Right cardiac atrium (tissue), 5 donors: Measurements from ENCODE around the gene ANKRD42. TPM values are rescaled to one million over a fixed set of nuclear protein-coding genes. Genes with fewer than 3 reads are reported as not detected.
A peak's percentile ranks its signal among the peaks of the same experiment; 100 is the strongest.

Experiments
- ATAC-seq, 2 donors: fragments of 200-7000 bp; cut with Tn5 transposase; one replicate each; pipeline versions ENCODE4 v1.8.0 to v1.9.1; 2020; ENCODE audit warnings: moderate library complexity in 2 of 2, mild to moderate bottlenecking in 1 of 2
- DNase-seq, 3 donors: peaks; one replicate each; pipeline ENCODE4 v3.0.0-alpha.2; 2020
- H3K27ac ChIP-seq: one replicate; pipeline ENCODE4 v1.5.1; 2013; ENCODE audit warnings: mild to moderate bottlenecking, low read length, control low read depth, moderate library complexity
- H3K27me3 ChIP-seq: one replicate; pipeline ENCODE4 v1.6.1; 2013; ENCODE audit not compliant: control insufficient read depth, insufficient read depth
- H3K4me1 ChIP-seq: one replicate; pipeline ENCODE4 v1.6.1; 2013; ENCODE audit warnings: low read length; ENCODE audit not compliant: control insufficient read depth, insufficient read depth
- H3K4me3 ChIP-seq: one replicate; pipeline ENCODE4 v1.5.1; 2013; ENCODE audit warnings: low read length, control low read depth
- H3K9me3 ChIP-seq: one replicate; pipeline ENCODE4 v1.6.1; 2013; ENCODE audit warnings: low read length; ENCODE audit not compliant: control insufficient read depth
- WGBS: extraction: QIAGEN DNeasy Blood & Tissue Kit; methylation state at CpG from one replicate; pipeline ENCODE4 v1.1.7; 2013; 5-methylcytosine and 5-hydroxymethylcytosine counted together
- intact Hi-C, 4 donors: fragments of 100-400 bp; cut with DNase I; formaldehyde crosslinking; loops; one replicate each; pipeline versions ENCODE4 v1.11.0 to v1.14.0; 2022 to 2023
- polyA plus RNA-seq: library from polyadenylated mRNA; stranded (reverse); fragments of 200-250 nt; gene quantifications from one replicate; pipeline ENCODE4 v1.2.3, GENCODE V29; 2013
- total RNA-seq, 4 donors: library from RNA; stranded (reverse); fragmentation: NEBNext Ultra II Directional; extraction: Animal tissue kit (Norgen Biotek cat#: 25700); gene quantifications; one replicate each; pipeline ENCODE4 v1.2.1, GENCODE V29; 2021
- donor health status: healthy with polysubstance abuse.
- donor health status: DM: no; HTN: yes; CAD: no.
- donor health status: DM: no; HTN: no; CAD: no.
- donor health status: DM: no; HTN: yes; CAD: no; lungs with severe emphysema.
- donor health status: DM: yes; HTN: yes; CAD: no.

Gene ANKRD42
- total and polyA plus RNA-seq, 5 donors: 4.7 to 9.7 (median 8.2) TPM

GRCh38 chr11:83172551-83172950 lies 21.0 kb upstream of the ANKRD42 start:
- Histone ChIP-seq H3K27ac (no peak overlapping the region), H3K4me1 (peaks cover 9% of the 10 kb centered on the region)
- 89% methylated on average over 4 of the region's 4 CpGs for WGBS

DNA sequence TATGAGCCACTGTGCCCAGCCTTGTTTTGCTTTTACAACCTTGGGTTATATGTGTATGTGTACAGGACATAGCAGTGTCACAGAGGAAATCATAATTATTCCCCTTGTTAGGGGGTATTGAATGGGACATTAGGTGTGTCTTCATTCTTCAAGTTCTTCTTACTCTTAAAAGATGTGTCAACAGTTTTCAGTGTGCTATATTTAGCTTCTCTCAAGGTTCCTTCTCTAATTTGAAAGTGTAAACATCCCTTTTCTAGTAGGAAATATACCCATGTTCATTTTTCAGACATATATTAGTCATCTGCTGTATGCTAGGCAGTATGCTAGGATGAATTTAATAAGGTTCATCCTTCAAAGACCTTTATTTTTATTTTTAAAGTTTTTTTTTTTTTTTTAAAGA lies 19.5 kb upstream of the ANKRD42 start:
- Histone ChIP-seq H3K4me1 (peaks cover 9% of the 10 kb centered on the region), H3K27me3 (no peaks in the 10 kb centered on the region), H3K27ac (peak overlapping the region; percentile 37), H3K4me3 (no peak overlapping the region), H3K9me3 (no peaks in the 10 kb centered on the region)
- intact Hi-C loops: no loop called here
- no peak for ATAC-seq
- DNase-seq: no peak

More at GRCh38 chr11:83172551-83172950, 21.0 kb upstream of the ANKRD42 start:
- DNase-seq (no peak), ATAC-seq (no peak)
- Histone ChIP-seq H3K4me3 (no peak overlapping the region), H3K27me3 (no peaks in the 10 kb centered on the region), H3K9me3 (no peaks in the 10 kb centered on the region)
- intact Hi-C loops: no loop called here

GRCh38 chr11:83175815-83176214 lies 17.7 kb upstream of the ANKRD42 start:
- ATAC-seq (peak in 1 of 2 donors; percentile 64), DNase-seq (no peak)
- Histone ChIP-seq H3K4me3 (no peak overlapping the region), H3K27me3 (no peaks in the 10 kb centered on the region), H3K4me1 (peaks cover 2% of the 10 kb centered on the region), H3K27ac (no peak overlapping the region), H3K9me3 (no peaks in the 10 kb centered on the region)
- intact Hi-C loops: no loop called here
- WGBS: 80% methylated on average over 1 of the region's 1 CpG

- intact Hi-C loops: no loop called here
- no peak for DNase-seq
- H3K4me3 ChIP-seq: no peak overlapping the region
- WGBS: 67% methylated on average over 2 of the region's 2 CpGs
- H3K27ac ChIP-seq: no peak overlapping the region
- no peaks in the 10 kb centered on the region for H3K9me3 ChIP-seq
- no peaks in the 10 kb centered on the region for H3K4me1 ChIP-seq
- no peak for ATAC-seq
- H3K27me3 ChIP-seq: no peaks in the 10 kb centered on the region
Observed at GRCh38 chr11:83181815-83182214, 11.7 kb upstream of the ANKRD42 start.

- DNase-seq: no peak
- Histone ChIP-seq H3K27ac (no peak overlapping the region), H3K9me3 (no peaks in the 10 kb centered on the region), H3K4me3 (no peak overlapping the region), H3K27me3 (no peaks in the 10 kb centered on the region), H3K4me1 (no peaks in the 10 kb centered on the region)
- 96% methylated on average over 1 of the region's 1 CpG for WGBS
- intact Hi-C loops: no loop called here
- no peak for ATAC-seq
Observed at GRCh38 chr11:83185767-83186166, 7.7 kb upstream of the ANKRD42 start.

DNA sequence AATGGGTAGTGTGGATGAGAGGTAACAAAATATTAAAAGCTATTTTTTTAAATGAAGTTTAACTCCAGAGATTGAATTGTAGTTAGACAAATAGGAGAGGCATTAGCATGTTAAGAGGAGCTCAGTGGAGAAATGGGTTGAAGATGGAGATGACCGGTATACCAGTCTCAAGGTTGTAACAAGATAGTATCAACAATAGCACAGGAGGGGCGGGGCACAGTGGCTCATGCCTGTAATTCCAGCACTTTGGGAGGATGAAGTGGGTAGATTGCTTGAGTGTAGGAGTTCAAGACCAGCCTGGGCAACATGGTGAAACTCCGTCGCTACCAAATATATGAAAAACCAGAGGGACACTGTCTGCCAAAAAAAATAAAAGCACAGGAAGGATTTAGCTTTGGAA lies 6.0 kb upstream of the ANKRD42 start:
- DNase-seq: no peak
- Histone ChIP-seq H3K4me3 (no peak overlapping the region), H3K27me3 (no peaks in the 10 kb centered on the region), H3K27ac (no peak overlapping the region), H3K4me1 (no peaks in the 10 kb centered on the region), H3K9me3 (no peaks in the 10 kb centered on the region)
- ATAC-seq: peak in 1 of 2 donors; percentile 31
- intact Hi-C loops: no loop called here
- 89% methylated on average over 4 of the region's 4 CpGs for WGBS

DNA sequence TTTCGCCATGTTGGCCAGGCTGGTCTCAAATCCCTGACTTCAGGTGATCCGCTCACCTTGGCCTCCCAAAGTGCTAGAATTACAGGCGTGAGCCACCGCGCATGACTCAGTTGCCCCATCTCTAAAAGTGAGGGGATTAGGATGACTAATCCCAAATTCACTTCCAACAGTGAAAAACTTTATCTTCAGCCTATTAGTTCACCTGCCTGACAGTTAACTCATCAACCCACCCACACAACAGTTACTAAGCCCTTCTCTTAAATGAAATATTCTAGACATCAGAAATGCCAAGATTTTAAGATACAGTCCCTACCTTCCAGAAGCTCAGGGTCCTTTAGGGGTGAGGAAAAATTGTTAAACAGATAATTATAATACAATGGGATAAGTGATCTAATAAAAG lies 2.0 kb upstream of the ANKRD42 start:
- DNase-seq: no peak
- WGBS: 98% methylated on average over 5 of the region's 5 CpGs
- no peaks in the 10 kb centered on the region for H3K4me1 ChIP-seq
- no peak for ATAC-seq
- no peaks in the 10 kb centered on the region for H3K27me3 ChIP-seq
- no peak overlapping the region for H3K27ac ChIP-seq
- intact Hi-C loops: loop anchor here in 2 of 4 donors (10.0 kb wide), 1 partner anchor 287 kb away; the partner anchor contains the start of genes DDIAS (in 2 of the 2) and PRCP (in 2 of the 2)
- no peaks in the 10 kb centered on the region for H3K9me3 ChIP-seq
- no peak overlapping the region for H3K4me3 ChIP-seq

GRCh38 chr11:83191986-83192385 lies 1.5 kb upstream of the ANKRD42 start:
- no peaks in the 10 kb centered on the region for H3K9me3 ChIP-seq
- H3K27me3 ChIP-seq: no peaks in the 10 kb centered on the region
- no peak for ATAC-seq
- no peaks in the 10 kb centered on the region for H3K4me1 ChIP-seq
- 75% methylated on average over 11 of the region's 11 CpGs for WGBS
- intact Hi-C loops: loop anchor here in 2 of 4 donors (10.0 kb wide), 1 partner anchor 287 kb away; the partner anchor contains the start of genes DDIAS (in 2 of the 2) and PRCP (in 2 of the 2)
- peak overlapping the region; percentile 91 for H3K4me3 ChIP-seq
- no peak for DNase-seq
- no peak overlapping the region for H3K27ac ChIP-seq

GRCh38 chr11:83192606-83193245 lies 786 bp upstream of the ANKRD42 start:
- Histone ChIP-seq H3K9me3 (no peaks in the 10 kb centered on the region), H3K27ac (peak overlapping the region; percentile 50), H3K4me3 (peak overlapping the region; percentile 91), H3K27me3 (no peaks in the 10 kb centered on the region), H3K4me1 (no peaks in the 10 kb centered on the region)
- DNase-seq (no peak), ATAC-seq (no peak)
- WGBS: 15% methylated on average over 8 of the region's 8 CpGs
- intact Hi-C loops: loop anchor here in 2 of 4 donors (10.0 kb wide), 1 partner anchor 288 kb away; the partner anchor contains the start of genes DDIAS (in 2 of the 2) and PRCP (in 2 of the 2)

GRCh38 chr11:83194281-83195142 lies 1.0 kb downstream of the ANKRD42 start:
- no peaks in the 10 kb centered on the region for H3K4me1 ChIP-seq
- peak overlapping the region; percentile 91 for H3K4me3 ChIP-seq
- no peaks in the 10 kb centered on the region for H3K9me3 ChIP-seq
- peak; percentile 78 to 86 for ATAC-seq
- H3K27ac ChIP-seq: peak overlapping the region; percentile 48
- peak; percentile 83 to 88 (median 87) for DNase-seq
- intact Hi-C loops: loop anchor here in 2 of 4 donors (10.0 kb wide), 1 partner anchor 290 kb away; the partner anchor contains the start of genes DDIAS (in 2 of the 2) and PRCP (in 2 of the 2)
- H3K27me3 ChIP-seq: no peaks in the 10 kb centered on the region
- 2% methylated on average over 35 of the region's 35 CpGs for WGBS

DNA sequence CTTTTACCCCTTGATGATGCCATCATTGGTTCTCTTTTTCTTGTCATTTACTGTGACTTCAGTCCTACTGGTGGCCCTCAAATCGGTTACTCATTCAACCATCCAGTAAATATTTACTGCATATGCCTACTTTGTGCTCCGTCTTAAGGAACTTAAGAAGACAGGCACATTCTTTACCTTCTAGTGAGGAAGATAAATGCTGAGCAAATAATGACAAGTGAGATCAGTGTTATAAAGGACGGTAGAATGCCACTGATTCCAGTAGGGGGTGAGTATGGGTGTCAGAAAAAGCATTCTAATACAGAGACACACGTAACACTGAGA lies 1.6 kb downstream of the ANKRD42 start:
- no peaks in the 10 kb centered on the region for H3K27me3 ChIP-seq
- WGBS: 46% methylated on average over 4 of the region's 4 CpGs
- no peaks in the 10 kb centered on the region for H3K4me1 ChIP-seq
- DNase-seq: no peak
- H3K9me3 ChIP-seq: no peaks in the 10 kb centered on the region
- H3K27ac ChIP-seq: peak overlapping the region; percentile 48
- ATAC-seq: no peak
- intact Hi-C loops: loop anchor here in 2 of 4 donors (10.0 kb wide), 1 partner anchor 290 kb away; the partner anchor contains the start of genes DDIAS (in 2 of the 2) and PRCP (in 2 of the 2)
- peak overlapping the region; percentile 91 for H3K4me3 ChIP-seq
